Endothelial cell of umbilical vein (primary cell): ENCODE results near the gene C1orf116. TPM values are rescaled to one million over a fixed set of nuclear protein-coding genes. Genes with fewer than 3 reads are reported as not detected.

ENCODE experiments used
- BruUV-seq: library from RNA; stranded (reverse); fragments of 400-500 nt; replicated peaks from 2 replicates; lab custom pipeline; 2021; lab: Mats Ljungman, UMichigan
- CTCF ChIA-PET: fragments of 300-600, 350-600 bp; sonication (Branson Sonifier 250); formaldehyde crosslinking; loops from one replicate; lab custom pipeline; 2021; ENCODE audit warnings: antibody characterized with exemption, inconsistent platforms; lab: Charles Lee
- POLR2A ChIA-PET: fragments of 300-600, 350-600 bp; sonication (Branson Sonifier 250); formaldehyde crosslinking; loops from one replicate; lab custom pipeline; 2021; ENCODE audit warnings: antibody characterized with exemption, inconsistent platforms; lab: Charles Lee
- DNase-seq: peaks from one replicate; pipeline ENCODE4 v3.0.0-alpha.2; 2011; ENCODE audit warnings: low read depth, low spot score
- FAIRE-seq: peaks from 2 replicates; lab custom pipeline; 2011; peaks lifted over from hg19 to GRCh38; lab: Jason Lieb, UNC
- H2AFZ ChIP-seq: 2 replicates; pipeline ENCODE4 v1.6.0; 2012; ENCODE audit warnings: low read depth, low read length, control low read depth, inconsistent platforms
- H3K27ac ChIP-seq: 2 replicates; pipeline ENCODE4 v1.5.1; 2011; ENCODE audit warnings: low read depth, mild to moderate bottlenecking, control low read depth, low read length, moderate library complexity; ENCODE audit not compliant: insufficient read depth
- H3K27me3 ChIP-seq, 2 experiments: 2 replicates each; pipeline versions ENCODE4 v1.6.0 to v1.6.1; 2011; ENCODE audit warnings: low read length in 2 of 2, mixed read lengths in 1 of 2; ENCODE audit not compliant: control insufficient read depth in 2 of 2, insufficient read depth in 2 of 2
- H3K36me3 ChIP-seq, 2 experiments: 2 replicates in 1 of 2; 3 replicates in 1 of 2; pipeline ENCODE4 v1.5.1; 2011; ENCODE audit warnings: low read length in 2 of 2, mild to moderate bottlenecking in 1 of 2, moderate library complexity in 1 of 2; ENCODE audit not compliant: control insufficient read depth in 2 of 2, insufficient read depth in 2 of 2; ENCODE audit errors: extremely low read depth in 1 of 2
- H3K4me1 ChIP-seq: 3 replicates; pipeline ENCODE4 v1.5.1; 2011; ENCODE audit warnings: mild to moderate bottlenecking, low read length; ENCODE audit not compliant: control insufficient read depth, insufficient read depth; ENCODE audit errors: extremely low read depth
- H3K4me2 ChIP-seq: 2 replicates; pipeline ENCODE4 v1.6.1; 2011; ENCODE audit warnings: low read length, control low read depth, mixed read lengths; ENCODE audit not compliant: insufficient read depth
- H3K4me3 ChIP-seq, 3 experiments: fragments of 200-600 bp in 1 of 3; sonication (generic), shearing (Covaris generic) in 1 of 3; replicated peaks in 1 of 3; 2 replicates each; pipeline ENCODE4 v1.5.1; 2011 to 2016; ENCODE audit warnings: control low read depth in 3 of 3, low read length in 3 of 3, mild to moderate bottlenecking in 2 of 3, inconsistent platforms in 1 of 3, low read depth in 1 of 3, moderate library complexity in 1 of 3; ENCODE audit not compliant: insufficient read depth in 1 of 3
- H3K79me2 ChIP-seq: 2 replicates; pipeline ENCODE4 v1.6.0; 2012; ENCODE audit warnings: low read length, inconsistent platforms; ENCODE audit not compliant: control insufficient read depth, insufficient read depth
- H3K9ac ChIP-seq: replicated peaks from 2 replicates; pipeline ENCODE3; 2011; ENCODE audit warnings: low read length, control low read depth; ENCODE audit not compliant: insufficient read depth; ENCODE audit errors: extremely low read depth
- H3K9me1 ChIP-seq: replicated peaks from 3 replicates; pipeline ENCODE4 v1.6.0; 2011; ENCODE audit warnings: mild to moderate bottlenecking, low read length; ENCODE audit not compliant: control insufficient read depth, insufficient read depth; ENCODE audit errors: extremely low read depth
- H3K9me3 ChIP-seq: replicated peaks from 2 replicates; pipeline ENCODE4 v1.5.1; 2012; ENCODE audit warnings: low read length, inconsistent platforms; ENCODE audit not compliant: control insufficient read depth, insufficient read depth
- H4K20me1 ChIP-seq: replicated peaks from 2 replicates; pipeline ENCODE3; 2011; ENCODE audit warnings: mild to moderate bottlenecking, low read length; ENCODE audit not compliant: control insufficient read depth, insufficient read depth; ENCODE audit errors: extremely low read depth
- CTCF ChIP-seq, 2 donors: IDR thresholded peaks; 1 replicate in 1 of 2; 2 replicates in 1 of 2; pipeline ENCODE4 v1.5.1; 2011; ENCODE audit warnings: low read length in 2 of 2, mild to moderate bottlenecking in 2 of 2, moderate library complexity in 2 of 2, control low read depth in 1 of 2, inconsistent platforms in 1 of 2, low read depth in 1 of 2; ENCODE audit not compliant: insufficient read depth in 1 of 2; ENCODE audit errors: extremely low read depth in 1 of 2
- EZH2 ChIP-seq: IDR thresholded peaks from 2 replicates; pipeline ENCODE4 v1.6.1; 2012; ENCODE audit warnings: borderline replicate concordance, low read depth, mild to moderate bottlenecking, moderate library complexity, low read length, inconsistent platforms; ENCODE audit not compliant: severe bottlenecking
- FOS ChIP-seq: IDR thresholded peaks from 2 replicates; pipeline ENCODE4 v1.6.1; 2011; ENCODE audit warnings: mild to moderate bottlenecking, low read length, moderate library complexity, borderline replicate concordance; ENCODE audit not compliant: insufficient read depth
- GATA2 ChIP-seq: IDR thresholded peaks from 2 replicates; pipeline ENCODE4 v1.7.0; 2011; ENCODE audit warnings: low read depth, mild to moderate bottlenecking, moderate library complexity, mixed read lengths, low read length; ENCODE audit not compliant: insufficient read length, insufficient read depth
- JUN ChIP-seq: IDR thresholded peaks from 2 replicates; pipeline ENCODE4 v1.6.1; 2011; ENCODE audit warnings: borderline replicate concordance, low read depth; ENCODE audit not compliant: insufficient read length, insufficient read depth
- MAX ChIP-seq: IDR thresholded peaks from 2 replicates; pipeline ENCODE4 v1.6.1; 2011; ENCODE audit not compliant: insufficient read depth, insufficient read length
- MYC ChIP-seq: IDR thresholded peaks from one replicate; pipeline ENCODE4 v1.6.1; 2011; ENCODE audit warnings: mild to moderate bottlenecking, low read depth, low read length
- POLR2A ChIP-seq: IDR thresholded peaks from 2 replicates; pipeline ENCODE4 v1.6.1; 2012; ENCODE audit warnings: low read depth, mild to moderate bottlenecking, control low read depth, low read length
- POLR2AphosphoS5 ChIP-seq: IDR thresholded peaks from 2 replicates; pipeline ENCODE4 v1.6.1; 2012; ENCODE audit warnings: low read depth, mild to moderate bottlenecking, control low read depth, low read length, moderate library complexity; ENCODE audit not compliant: insufficient read depth
- dilution Hi-C: fragments of 300-500 bp; cut with MboI; formaldehyde crosslinking; loops from one replicate; pipeline ENCODE4 v1.15.0; 2019; ENCODE audit warnings: low sequenced_read_pairs; ENCODE audit not compliant: extremely low pct_ligation_motif_present
- intact Hi-C: fragments of 100-400 bp; cut with micrococcal nuclease; formaldehyde crosslinking; loops from one replicate; pipeline ENCODE4 v1.10.0; 2022
- polyA plus RNA-seq, 4 experiments: library from polyadenylated mRNA; depleted of rRNA in 3 of 4; stranded (reverse) in 3 of 4; unstranded in 1 of 4; fragments of >200 nt; gene quantifications; 2 replicates each; pipeline versions ENCODE4 v1.2.1 to v1.2.3, GENCODE V29; 2011 to 2012; ENCODE audit warnings: missing spikeins in 1 of 4
- total RNA-seq: library from RNA; stranded (reverse); gene quantifications from 2 replicates; pipeline ENCODE4 v1.2.3, GENCODE V29; 2021

The C1orf116 gene
- total and polyA plus RNA-seq, 2 donors (not counting 3 experiments of a cell fraction or from before 2014, with no cell fraction given): 0.07 TPM; not detected in 1

- TF ChIP-seq EZH2 (no peak), JUN (no peak), POLR2AphosphoS5 (no peak), MYC (no peak), FOS (no peak), GATA2 (no peak), CTCF (IDR thresholded peaks at IDR 0.05; ENCODE audit: extremely low read depth in 1 of 2, insufficient read depth in 1 of 2, low read depth in 1 of 2, low read length in 2 of 2) (no peak), POLR2A (no peak), MAX (no peak)
- no peak overlapping the region for H2AFZ ChIP-seq
- FAIRE-seq (no peak), DNase-seq (no peak)
- no peaks in the 10 kb centered on the region for H3K9me3 ChIP-seq
- CTCF ChIA-PET: interaction anchor here (1.0 to 1.3 kb wide), 2 partner anchors 37 to 357 kb away, joined by 4 to 5 read pairs; no protein-coding TSS in a partner anchor
- H3K4me3 ChIP-seq: no peak overlapping the region
- intact Hi-C loops (no loop called here), dilution Hi-C loops (no loop called here)
- H3K27me3 ChIP-seq: no peaks in the 10 kb centered on the region
- peaks cover 6 to 12% of the 10 kb centered on the region in 2 experiments for H3K36me3 ChIP-seq
- POLR2A ChIA-PET: no interaction called here
- BruUV-seq: no TSS peak
- H3K9ac ChIP-seq: no peak overlapping the region
- peaks cover 12% of the 10 kb centered on the region for H3K4me1 ChIP-seq
- peaks cover 46% of the 10 kb centered on the region for H3K79me2 ChIP-seq
- peaks cover 7% of the 10 kb centered on the region for H4K20me1 ChIP-seq
- H3K4me2 ChIP-seq: no peak overlapping the region
- H3K9me1 ChIP-seq: no peaks in the 10 kb centered on the region
- H3K27ac ChIP-seq: no peak overlapping the region
These were observed 14.9 kb upstream of the C1orf116 start for GRCh38 chr1:207047505-207047904.
